HUDEP-2 (cell line): ENCODE measurements around the gene LAMC1.
"Not testable (repeated sequence)": the region's sequence is repeated elsewhere in the genome, so short reads cannot be mapped to it uniquely, and the experiment has no call there.

Experiments
- DNase-seq, 76 experiments: peaks; one replicate each; lab custom pipeline; 2025; ENCODE audit not compliant: unreplicated experiment in 76 of 76; lab: John Stamatoyannopoulos, UW

LAMC1 gene

GRCh38 chr1:183040547-183040971 lies 17.3 kb downstream of the LAMC1 start:
- DNase-seq = no peak

- DNase-seq = no peak
Observed at GRCh38 chr1:183043254-183043653, 20.0 kb downstream of the LAMC1 start.

GRCh38 chr1:183043872-183044854 lies 20.9 kb downstream of the LAMC1 start:
- DNase-seq = no peak

- no peak for DNase-seq
Observed at GRCh38 chr1:183044893-183045649, 21.9 kb downstream of the LAMC1 start.

GRCh38 chr1:183048087-183049085 lies 25.2 kb downstream of the LAMC1 start:
- no peak for DNase-seq

GRCh38 chr1:183051546-183051945 lies 28.3 kb downstream of the LAMC1 start:
- no peak for DNase-seq

GRCh38 chr1:183052861-183053260 lies 29.6 kb downstream of the LAMC1 start:
- no peak for DNase-seq

GRCh38 chr1:183058851-183059502 lies 35.8 kb downstream of the LAMC1 start:
- no peak for DNase-seq

GRCh38 chr1:183061194-183061593 lies 38.0 kb downstream of the LAMC1 start:
- DNase-seq = no peak

- DNase-seq = no peak
Observed at GRCh38 chr1:183063349-183063748, 40.1 kb downstream of the LAMC1 start.

- no peak for DNase-seq
Observed at GRCh38 chr1:183065168-183065706, 42.0 kb downstream of the LAMC1 start.

- DNase-seq = not testable (repeated sequence)
Observed at GRCh38 chr1:183066432-183066831, 43.2 kb downstream of the LAMC1 start.

- DNase-seq = no peak
Observed at GRCh38 chr1:183069562-183070216, 46.5 kb downstream of the LAMC1 start.

GRCh38 chr1:183070234-183070922 lies 47.2 kb downstream of the LAMC1 start:
- no peak for DNase-seq

GRCh38 chr1:183070923-183071618 lies 47.9 kb downstream of the LAMC1 start:
- DNase-seq = no peak

GRCh38 chr1:183072595-183072994 lies 49.4 kb downstream of the LAMC1 start:
- DNase-seq = not testable (repeated sequence)

GRCh38 chr1:183073320-183073719 lies 50.1 kb downstream of the LAMC1 start:
- DNase-seq = no peak

GRCh38 chr1:183074215-183074614 lies 51.0 kb downstream of the LAMC1 start:
- no peak for DNase-seq
